ENCODE measurements around the gene CCDC136.

CCDC136 gene

GRCh38 chr7:128781126-128781525 is 10.6 kb upstream of the CCDC136 start:
- H3K36me3 ChIP-seq (ENCODE audit: control insufficient read depth, insufficient read depth, low read length), result no peaks in the 10 kb centered on the region
- H3K4me3 ChIP-seq (ENCODE audit: low read depth, low read length), result no peak overlapping the region
- peaks cover 9% of the 10 kb centered on the region for H3K4me1 ChIP-seq (ENCODE audit: control insufficient read depth, insufficient read depth, low read length)
- H3K27me3 ChIP-seq (ENCODE audit: control insufficient read depth, insufficient read depth, low read length), result no peaks in the 10 kb centered on the region
- H3K9me3 ChIP-seq (ENCODE audit: control insufficient read depth, insufficient read depth, low read length), result peaks cover 3% of the 10 kb centered on the region
- H3K9ac ChIP-seq (ENCODE audit: low read depth, low read length), result no peak overlapping the region

GRCh38 chr7:128781851-128782250 is 9.9 kb upstream of the CCDC136 start:
- no peaks in the 10 kb centered on the region for H3K36me3 ChIP-seq (ENCODE audit: control insufficient read depth, insufficient read depth, low read length)
- H3K27me3 ChIP-seq (ENCODE audit: control insufficient read depth, insufficient read depth, low read length), result no peaks in the 10 kb centered on the region
- H3K4me3 ChIP-seq (ENCODE audit: low read depth, low read length), result no peak overlapping the region
- H3K9ac ChIP-seq (ENCODE audit: low read depth, low read length), result no peak overlapping the region
- H3K4me1 ChIP-seq (ENCODE audit: control insufficient read depth, insufficient read depth, low read length), result peaks cover 9% of the 10 kb centered on the region
- peaks cover 3% of the 10 kb centered on the region for H3K9me3 ChIP-seq (ENCODE audit: control insufficient read depth, insufficient read depth, low read length)

- no peaks in the 10 kb centered on the region for H3K36me3 ChIP-seq (ENCODE audit: control insufficient read depth, insufficient read depth, low read length)
- H3K27me3 ChIP-seq (ENCODE audit: control insufficient read depth, insufficient read depth, low read length), result no peaks in the 10 kb centered on the region
- H3K9ac ChIP-seq (ENCODE audit: low read depth, low read length), result peak overlapping the region; percentile 70
- H3K4me3 ChIP-seq (ENCODE audit: low read depth, low read length), result peak overlapping the region; percentile 90
- H3K9me3 ChIP-seq (ENCODE audit: control insufficient read depth, insufficient read depth, low read length), result no peaks in the 10 kb centered on the region
- peaks cover 9% of the 10 kb centered on the region for H3K4me1 ChIP-seq (ENCODE audit: control insufficient read depth, insufficient read depth, low read length)
Measured at GRCh38 chr7:128783143-128783861, 8.5 kb upstream of the CCDC136 start.

GRCh38 chr7:128785738-128786137 is 6.0 kb upstream of the CCDC136 start:
- Histone ChIP-seq H3K27me3 (ENCODE audit: control insufficient read depth, insufficient read depth, low read length) (peaks cover 2% of the 10 kb centered on the region), H3K9me3 (ENCODE audit: control insufficient read depth, insufficient read depth, low read length) (no peaks in the 10 kb centered on the region), H3K4me1 (ENCODE audit: control insufficient read depth, insufficient read depth, low read length) (peaks cover 10% of the 10 kb centered on the region), H3K36me3 (ENCODE audit: control insufficient read depth, insufficient read depth, low read length) (no peaks in the 10 kb centered on the region), H3K4me3 (ENCODE audit: low read depth, low read length) (no peak overlapping the region), H3K9ac (ENCODE audit: low read depth, low read length) (no peak overlapping the region)

GRCh38 chr7:128788446-128789412 is 3.0 kb upstream of the CCDC136 start:
- H3K27me3 ChIP-seq (ENCODE audit: control insufficient read depth, insufficient read depth, low read length), result peaks cover 2% of the 10 kb centered on the region
- no peak overlapping the region for H3K9ac ChIP-seq (ENCODE audit: low read depth, low read length)
- peaks cover 7% of the 10 kb centered on the region for H3K4me1 ChIP-seq (ENCODE audit: control insufficient read depth, insufficient read depth, low read length)
- H3K4me3 ChIP-seq (ENCODE audit: low read depth, low read length), result no peak overlapping the region
- no peaks in the 10 kb centered on the region for H3K9me3 ChIP-seq (ENCODE audit: control insufficient read depth, insufficient read depth, low read length)
- peaks cover 2% of the 10 kb centered on the region for H3K36me3 ChIP-seq (ENCODE audit: control insufficient read depth, insufficient read depth, low read length)

GRCh38 chr7:128790315-128791041 is 1.3 kb upstream of the CCDC136 start:
- H3K9me3 ChIP-seq (ENCODE audit: control insufficient read depth, insufficient read depth, low read length), result no peaks in the 10 kb centered on the region
- peaks cover 6% of the 10 kb centered on the region for H3K4me1 ChIP-seq (ENCODE audit: control insufficient read depth, insufficient read depth, low read length)
- peak overlapping the region; percentile 93 for H3K4me3 ChIP-seq (ENCODE audit: low read depth, low read length)
- no peak overlapping the region for H3K9ac ChIP-seq (ENCODE audit: low read depth, low read length)
- H3K27me3 ChIP-seq (ENCODE audit: control insufficient read depth, insufficient read depth, low read length), result peaks cover 2% of the 10 kb centered on the region
- H3K36me3 ChIP-seq (ENCODE audit: control insufficient read depth, insufficient read depth, low read length), result peaks cover 5% of the 10 kb centered on the region

GRCh38 chr7:128791972-128792327 is 182 bp downstream of the CCDC136 start:
- Histone ChIP-seq H3K4me3 (ENCODE audit: low read depth, low read length) (peak overlapping the region; percentile 93), H3K4me1 (ENCODE audit: control insufficient read depth, insufficient read depth, low read length) (peaks cover 6% of the 10 kb centered on the region), H3K9ac (ENCODE audit: low read depth, low read length) (peak overlapping the region; percentile 47), H3K36me3 (ENCODE audit: control insufficient read depth, insufficient read depth, low read length) (peaks cover 6% of the 10 kb centered on the region), H3K27me3 (ENCODE audit: control insufficient read depth, insufficient read depth, low read length) (peaks cover 2% of the 10 kb centered on the region), H3K9me3 (ENCODE audit: control insufficient read depth, insufficient read depth, low read length) (no peaks in the 10 kb centered on the region)

- H3K27me3 ChIP-seq (ENCODE audit: control insufficient read depth, insufficient read depth, low read length), result peaks cover 2% of the 10 kb centered on the region
- H3K36me3 ChIP-seq (ENCODE audit: control insufficient read depth, insufficient read depth, low read length), result peaks cover 8% of the 10 kb centered on the region
- H3K9me3 ChIP-seq (ENCODE audit: control insufficient read depth, insufficient read depth, low read length), result no peaks in the 10 kb centered on the region
- H3K9ac ChIP-seq (ENCODE audit: low read depth, low read length), result no peak overlapping the region
- H3K4me3 ChIP-seq (ENCODE audit: low read depth, low read length), result peak overlapping the region; percentile 93
- peaks cover 6% of the 10 kb centered on the region for H3K4me1 ChIP-seq (ENCODE audit: control insufficient read depth, insufficient read depth, low read length)
Measured at GRCh38 chr7:128792471-128793180, 858 bp downstream of the CCDC136 start.

GRCh38 chr7:128793181-128793547 is 1.4 kb downstream of the CCDC136 start:
- Histone ChIP-seq H3K4me1 (ENCODE audit: control insufficient read depth, insufficient read depth, low read length) (peaks cover 6% of the 10 kb centered on the region), H3K36me3 (ENCODE audit: control insufficient read depth, insufficient read depth, low read length) (peaks cover 8% of the 10 kb centered on the region), H3K9me3 (ENCODE audit: control insufficient read depth, insufficient read depth, low read length) (no peaks in the 10 kb centered on the region), H3K4me3 (ENCODE audit: low read depth, low read length) (no peak overlapping the region), H3K9ac (ENCODE audit: low read depth, low read length) (no peak overlapping the region), H3K27me3 (ENCODE audit: control insufficient read depth, insufficient read depth, low read length) (peaks cover 2% of the 10 kb centered on the region)

GRCh38 chr7:128794020-128794419 is 2.3 kb downstream of the CCDC136 start:
- no peak overlapping the region for H3K9ac ChIP-seq (ENCODE audit: low read depth, low read length)
- no peaks in the 10 kb centered on the region for H3K9me3 ChIP-seq (ENCODE audit: control insufficient read depth, insufficient read depth, low read length)
- peaks cover 6% of the 10 kb centered on the region for H3K4me1 ChIP-seq (ENCODE audit: control insufficient read depth, insufficient read depth, low read length)
- peaks cover 8% of the 10 kb centered on the region for H3K36me3 ChIP-seq (ENCODE audit: control insufficient read depth, insufficient read depth, low read length)
- H3K4me3 ChIP-seq (ENCODE audit: low read depth, low read length), result no peak overlapping the region
- H3K27me3 ChIP-seq (ENCODE audit: control insufficient read depth, insufficient read depth, low read length), result peaks cover 2% of the 10 kb centered on the region

GRCh38 chr7:128794436-128794835 is 2.7 kb downstream of the CCDC136 start:
- no peaks in the 10 kb centered on the region for H3K9me3 ChIP-seq (ENCODE audit: control insufficient read depth, insufficient read depth, low read length)
- H3K36me3 ChIP-seq (ENCODE audit: control insufficient read depth, insufficient read depth, low read length), result peaks cover 8% of the 10 kb centered on the region
- no peak overlapping the region for H3K9ac ChIP-seq (ENCODE audit: low read depth, low read length)
- peaks cover 2% of the 10 kb centered on the region for H3K27me3 ChIP-seq (ENCODE audit: control insufficient read depth, insufficient read depth, low read length)
- no peak overlapping the region for H3K4me3 ChIP-seq (ENCODE audit: low read depth, low read length)
- H3K4me1 ChIP-seq (ENCODE audit: control insufficient read depth, insufficient read depth, low read length), result peaks cover 6% of the 10 kb centered on the region

Measured in iPS-15b (cell line).